IMR-90 (cell line): ENCODE results near the gene DMD. TPM values are rescaled to one million over a fixed set of nuclear protein-coding genes. Genes with fewer than 3 reads are reported as not detected.

Experiments used
- ATAC-seq: fragments of 200-7000 bp; cut with Tn5 transposase; 2 replicates; pipeline ENCODE4 v1.9.1; 2020; ENCODE audit warnings: low read depth, mild to moderate bottlenecking, moderate library complexity
- BruUV-seq: library from RNA; stranded (reverse); fragments of 400-500 nt; replicated peaks from 2 replicates; lab custom pipeline; 2021; lab: Mats Ljungman, UMichigan
- CTCF ChIA-PET: fragments of 300-600 bp; formaldehyde crosslinking; extraction: SDS; loops from one replicate; lab custom pipeline; 2021; ENCODE audit warnings: antibody characterized with exemption; lab: Yijun Ruan, JAX
- POLR2A ChIA-PET: fragments of 300-600 bp; sonication (Branson Sonifier 250); formaldehyde crosslinking; loops from one replicate; lab custom pipeline; 2022; ENCODE audit warnings: antibody characterized with exemption; ENCODE audit not compliant: unreplicated experiment; lab: Charles Lee
- DNase-seq: peaks from one replicate; pipeline ENCODE4 v3.0.0; 2013
- H2AFZ ChIP-seq: replicated peaks from 2 replicates; pipeline ENCODE3; 2013; ENCODE audit warnings: low read length, mild to moderate bottlenecking; ENCODE audit not compliant: poor library complexity
- H2AK5ac ChIP-seq: 2 replicates; pipeline ENCODE4 v1.6.1; 2013; ENCODE audit warnings: low read depth, low read length, inconsistent platforms
- H2AK9ac ChIP-seq: replicated peaks from 2 replicates; pipeline ENCODE3; 2013; ENCODE audit warnings: mild to moderate bottlenecking, low read depth, low read length, moderate library complexity; ENCODE audit not compliant: poor library complexity
- H2BK120ac ChIP-seq: 2 replicates; pipeline ENCODE4 v1.6.1; 2013; ENCODE audit warnings: low read depth, low read length, inconsistent platforms
- H2BK15ac ChIP-seq: 3 replicates; pipeline ENCODE4 v1.6.1; 2013; ENCODE audit warnings: low read depth, low read length, inconsistent platforms
- H2BK20ac ChIP-seq: 2 replicates; pipeline ENCODE4 v1.6.1; 2013; ENCODE audit warnings: low read depth, mild to moderate bottlenecking, inconsistent platforms, low read length, moderate library complexity
- H2BK5ac ChIP-seq: 2 replicates; pipeline ENCODE4 v1.6.1; 2013; ENCODE audit warnings: mild to moderate bottlenecking, low read depth, low read length, inconsistent platforms; ENCODE audit not compliant: poor library complexity, severe bottlenecking
- H3K14ac ChIP-seq: replicated peaks from 2 replicates; pipeline ENCODE4 v1.6.1; 2013; ENCODE audit warnings: low read depth, low read length, inconsistent platforms
- H3K18ac ChIP-seq: 2 replicates; pipeline ENCODE4 v1.6.1; 2013; ENCODE audit warnings: low read depth, low read length, control low read depth
- H3K23ac ChIP-seq: 2 replicates; pipeline ENCODE4 v1.6.1; 2013; ENCODE audit warnings: low read depth, low read length, inconsistent platforms
- H3K27ac ChIP-seq: 2 replicates; pipeline ENCODE4 v1.5.1; 2013; ENCODE audit warnings: mild to moderate bottlenecking, control low read depth, low read length; ENCODE audit not compliant: insufficient read depth
- H3K27me3 ChIP-seq: 2 replicates; pipeline ENCODE4 v1.6.1; 2013; ENCODE audit warnings: low read length; ENCODE audit not compliant: control insufficient read depth, insufficient read depth
- H3K36me3 ChIP-seq: 2 replicates; pipeline ENCODE4 v1.6.1; 2013; ENCODE audit warnings: low read length, mixed read lengths; ENCODE audit not compliant: control insufficient read depth, insufficient read depth
- H3K4ac ChIP-seq: 2 replicates; pipeline ENCODE4 v1.6.1; 2013; ENCODE audit warnings: low read depth, low read length, inconsistent platforms
- H3K4me1 ChIP-seq: 2 replicates; pipeline ENCODE4 v1.6.1; 2013; ENCODE audit warnings: low read length, mixed read lengths; ENCODE audit not compliant: control insufficient read depth, insufficient read depth
- H3K4me2 ChIP-seq: 2 replicates; pipeline ENCODE4 v1.6.1; 2013; ENCODE audit warnings: low read depth, mild to moderate bottlenecking, control low read depth, low read length, moderate library complexity
- H3K4me3 ChIP-seq: 2 replicates; pipeline ENCODE4 v1.5.1; 2013; ENCODE audit warnings: low read depth, mild to moderate bottlenecking, control low read depth, low read length, moderate library complexity; ENCODE audit not compliant: insufficient read depth
- H3K56ac ChIP-seq: 2 replicates; pipeline ENCODE4 v1.6.1; 2013; ENCODE audit warnings: low read length, inconsistent platforms; ENCODE audit not compliant: insufficient read depth; ENCODE audit errors: extremely low read depth
- H3K79me1 ChIP-seq, 2 experiments: 2 replicates each; pipeline ENCODE4 v1.6.1; 2013; ENCODE audit warnings: low read length in 2 of 2, inconsistent platforms in 1 of 2, low read depth in 1 of 2
- H3K9ac ChIP-seq: 2 replicates; pipeline ENCODE4 v1.6.1; 2013; ENCODE audit warnings: low read depth, low read length, control low read depth
- H3K9me1 ChIP-seq: 2 replicates; pipeline ENCODE4 v1.6.1; 2013; ENCODE audit warnings: low read length, inconsistent platforms; ENCODE audit not compliant: insufficient read depth
- H3K9me3 ChIP-seq: 2 replicates; pipeline ENCODE4 v1.6.1; 2013; ENCODE audit warnings: low read length; ENCODE audit not compliant: control insufficient read depth, insufficient read depth
- H4K20me1 ChIP-seq: 2 replicates; pipeline ENCODE4 v1.6.1; 2013; ENCODE audit warnings: low read length, inconsistent platforms; ENCODE audit not compliant: insufficient read depth
- H4K5ac ChIP-seq: 2 replicates; pipeline ENCODE4 v1.6.1; 2013; ENCODE audit warnings: mild to moderate bottlenecking, low read depth, low read length, control low read depth
- H4K8ac ChIP-seq, 2 experiments: 2 replicates each; pipeline ENCODE4 v1.6.1; 2013; ENCODE audit warnings: low read depth in 2 of 2, low read length in 2 of 2, control low read depth in 1 of 2, inconsistent platforms in 1 of 2
- H4K91ac ChIP-seq: 2 replicates; pipeline ENCODE4 v1.6.1; 2013; ENCODE audit warnings: low read depth, low read length, inconsistent platforms; ENCODE audit not compliant: insufficient read depth
- ELK1 ChIP-seq: fragments of 150-350 bp; IDR thresholded peaks from 2 replicates; pipeline ENCODE4 v1.6.1; 2016; ENCODE audit warnings: low read depth, mild to moderate bottlenecking, low read length, moderate library complexity, borderline replicate concordance
- WGBS, 2 experiments: methylation state at CpG; one replicate each; pipeline versions ENCODE4 v1.1.5 to v1.1.7; 2013; ENCODE audit warnings: missing lambda C conversion rate in 2 of 2; ENCODE audit not compliant: insufficient read length in 1 of 2; ENCODE audit errors: extremely low coverage in 2 of 2; 5-methylcytosine and 5-hydroxymethylcytosine counted together
- dilution Hi-C: fragments of 300-500 bp; cut with HindIII; formaldehyde crosslinking; loops from one replicate; pipeline ENCODE4 v1.14.3; 2018; ENCODE audit warnings: low sequenced_read_pairs; ENCODE audit not compliant: unreplicated experiment
- in situ Hi-C: fragments of 300-500 bp; cut with MboI; formaldehyde crosslinking; loops from 3 replicates; pipeline ENCODE4 v1.14.3; 2019; ENCODE audit warnings: low sequenced_read_pairs, inconsistent platforms, mixed read lengths
- intact Hi-C: fragments of 100-400 bp; cut with micrococcal nuclease; formaldehyde crosslinking; loops from 2 replicates; pipeline ENCODE4 v1.10.0; 2022
- polyA plus RNA-seq, 3 experiments: library from polyadenylated mRNA; depleted of rRNA; stranded (reverse); fragments of >200 nt; gene quantifications; 2 replicates each; pipeline ENCODE4 v1.2.3, GENCODE V29; 2012; ENCODE audit warnings: low replicate concordance in 1 of 3
- total RNA-seq: library from RNA; depleted of rRNA; stranded (reverse); fragments of >200 nt; gene quantifications from 2 replicates; pipeline ENCODE4 v1.2.3, GENCODE V29; 2012

The DMD gene
- total and polyA plus RNA-seq, 2 of the 4 experiments (the other 2 are of a cell fraction): 6.6 to 11.8 TPM

DNA sequence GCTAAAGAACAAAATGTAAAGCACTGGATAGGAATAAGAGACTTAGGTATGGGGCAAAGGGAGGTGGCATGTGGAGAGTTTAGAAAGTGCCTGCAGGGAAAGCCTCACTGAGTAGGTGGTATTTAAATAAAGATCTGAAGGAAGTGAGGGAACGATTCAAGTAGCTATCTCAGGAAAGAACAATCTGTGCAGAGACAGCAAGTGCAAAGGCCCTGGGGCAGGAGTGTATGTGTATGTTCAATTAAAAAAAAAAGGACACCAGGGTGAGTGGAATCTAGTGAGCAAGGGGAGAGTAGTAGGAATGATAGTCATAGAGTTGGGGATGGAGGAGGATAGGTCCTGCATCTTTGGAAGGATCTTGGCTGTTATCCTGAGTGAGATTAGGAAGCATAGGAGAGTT is 1359.6 kb downstream of the DMD start:
- Histone ChIP-seq H3K9me1 (no peaks in the 10 kb centered on the region), H2AK9ac (no peak overlapping the region), H3K56ac (no peak overlapping the region), H3K36me3 (no peaks in the 10 kb centered on the region), H3K9ac (no peak overlapping the region), H4K20me1 (no peaks in the 10 kb centered on the region), H3K4me1 (no peaks in the 10 kb centered on the region), H3K9me3 (no peaks in the 10 kb centered on the region), H2BK15ac (no peak overlapping the region), H2BK5ac (no peak overlapping the region), H3K79me1 (no peaks in the 10 kb centered on the region), H3K4me2 (no peak overlapping the region), H3K4ac (no peak overlapping the region), H4K5ac (no peak overlapping the region), H2BK20ac (no peak overlapping the region), H3K14ac (no peak overlapping the region), H4K91ac (no peak overlapping the region), H3K27me3 (no peaks in the 10 kb centered on the region), H3K18ac (no peak overlapping the region), H2AK5ac (no peak overlapping the region), H3K4me3 (no peak overlapping the region), H2AFZ (no peak overlapping the region), H3K27ac (no peak overlapping the region), H3K23ac (no peak overlapping the region), H4K8ac (no peak overlapping the region), H2BK120ac (no peak overlapping the region)
- ATAC-seq (no peak), DNase-seq (no peak)
- 14% methylated on average over 1 of the region's 1 CpG; no CpG with 5 or more reads in 1 of the 2 experiments for WGBS, 2 experiments
- no peak for TF ChIP-seq ELK1
- CTCF ChIA-PET: no interaction called here
- intact Hi-C loops: no loop called here
- in situ Hi-C loops: no loop called here
- BruUV-seq: no TSS peak
- dilution Hi-C loops: no loop called here
- POLR2A ChIA-PET: no interaction called here
